Keratinocyte (primary cell): ENCODE measurements around the gene KCNC1. TPM values are rescaled to one million over a fixed set of nuclear protein-coding genes. Genes with fewer than 3 reads are reported as not detected.

ENCODE experiments used
- DNase-seq: peaks from one replicate; pipeline ENCODE4 v3.0.0-alpha.2; 2011; ENCODE audit warnings: low read depth, missing footprints, low spot score
- FAIRE-seq: peaks from 2 replicates; lab custom pipeline; 2011; peaks lifted over from hg19 to GRCh38; lab: Jason Lieb, UNC
- H2AFZ ChIP-seq: 2 replicates; pipeline ENCODE4 v1.6.0; 2012; ENCODE audit warnings: low read length, control low read depth, inconsistent platforms; ENCODE audit not compliant: control insufficient read depth
- H3K27ac ChIP-seq: 2 replicates; pipeline ENCODE4 v1.5.1; 2011; ENCODE audit warnings: low read length; ENCODE audit not compliant: control insufficient read depth, insufficient read depth
- H3K27me3 ChIP-seq: 3 replicates; pipeline ENCODE4 v1.6.0; 2011; ENCODE audit warnings: low read length; ENCODE audit not compliant: control insufficient read depth, insufficient read depth; ENCODE audit errors: extremely low read depth
- H3K36me3 ChIP-seq, 2 experiments: 2 replicates in 1 of 2; 3 replicates in 1 of 2; pipeline ENCODE4 v1.5.1; 2011; ENCODE audit warnings: low read length in 2 of 2, mild to moderate bottlenecking in 1 of 2; ENCODE audit not compliant: control insufficient read depth in 2 of 2, insufficient read depth in 2 of 2; ENCODE audit errors: extremely low read depth in 1 of 2
- H3K4me1 ChIP-seq: 3 replicates; pipeline ENCODE4 v1.5.1; 2011; ENCODE audit warnings: low read length; ENCODE audit not compliant: control insufficient read depth, insufficient read depth; ENCODE audit errors: extremely low read depth
- H3K4me2 ChIP-seq: 3 replicates; pipeline ENCODE4 v1.6.0; 2011; ENCODE audit warnings: low read depth, low read length; ENCODE audit not compliant: control insufficient read depth, insufficient read depth; ENCODE audit errors: extremely low read depth
- H3K4me3 ChIP-seq, 3 experiments: fragments of 200-600 bp in 1 of 3; sonication (generic) in 1 of 3; 2 replicates in 2 of 3; 3 replicates in 1 of 3; pipeline ENCODE4 v1.5.1; 2011 to 2016; ENCODE audit warnings: low read length in 3 of 3, mild to moderate bottlenecking in 3 of 3, control low read depth in 2 of 3, inconsistent platforms in 1 of 3, low read depth in 1 of 3, mixed read lengths in 1 of 3, mixed run types in 1 of 3, moderate library complexity in 1 of 3; ENCODE audit not compliant: control insufficient read depth in 2 of 3, insufficient read depth in 2 of 3; ENCODE audit errors: extremely low read depth in 1 of 3
- H3K79me2 ChIP-seq: 2 replicates; pipeline ENCODE4 v1.6.0; 2012; ENCODE audit warnings: low read length; ENCODE audit not compliant: control insufficient read depth, insufficient read depth
- H3K9ac ChIP-seq: 3 replicates; pipeline ENCODE4 v1.6.0; 2011; ENCODE audit warnings: low read length; ENCODE audit not compliant: control insufficient read depth, insufficient read depth; ENCODE audit errors: extremely low read depth
- H3K9me1 ChIP-seq: 3 replicates; pipeline ENCODE4 v1.6.0; 2011; ENCODE audit warnings: low read length; ENCODE audit not compliant: control insufficient read depth, insufficient read depth; ENCODE audit errors: extremely low read depth
- H3K9me3 ChIP-seq: 2 replicates; pipeline ENCODE4 v1.5.1; 2012; ENCODE audit warnings: low read depth, low read length; ENCODE audit not compliant: control insufficient read depth
- H4K20me1 ChIP-seq: 3 replicates; pipeline ENCODE4 v1.6.0; 2011; ENCODE audit warnings: low read length; ENCODE audit not compliant: control insufficient read depth, insufficient read depth; ENCODE audit errors: extremely low read depth
- CTCF ChIP-seq, 3 experiments: IDR thresholded peaks in 1 of 3; conservative IDR thresholded peaks in 1 of 3; optimal IDR thresholded peaks in 1 of 3; 2 replicates in 2 of 3; 3 replicates in 1 of 3; pipeline versions ENCODE3 to v1.5.1; 2011; ENCODE audit warnings: low read length in 3 of 3, mild to moderate bottlenecking in 3 of 3, moderate library complexity in 2 of 3, control low read depth in 1 of 3, inconsistent platforms in 1 of 3; ENCODE audit not compliant: insufficient read depth in 2 of 3; ENCODE audit errors: extremely low read depth in 1 of 3
- EZH2 ChIP-seq: IDR thresholded peaks from one replicate; pipeline ENCODE4 v1.6.1; 2012; ENCODE audit warnings: inconsistent platforms, mild to moderate bottlenecking, low read length, moderate library complexity
- dilution Hi-C: fragments of 300-500 bp; cut with MboI; formaldehyde crosslinking; loops from one replicate; pipeline ENCODE4 v1.7.0; 2020; ENCODE audit warnings: low sequenced_read_pairs; ENCODE audit not compliant: extremely low pct_ligation_motif_present
- polyA plus RNA-seq, 5 experiments: library from polyadenylated mRNA; depleted of rRNA in 3 of 5; stranded (reverse) in 3 of 5; stranded (forward) in 1 of 5; unstranded in 1 of 5; fragments of >200 nt; gene quantifications; 1 replicate in 1 of 5; 2 replicates in 3 of 5; 3 replicates in 1 of 5; pipeline versions ENCODE4 v1.2.1 to v1.2.3, GENCODE V29; 2011 to 2012; ENCODE audit warnings: missing spikeins in 2 of 5, low read depth in 1 of 5, low replicate concordance in 1 of 5

The KCNC1 gene
- polyA plus RNA-seq, 1 donor (not counting 4 experiments of a cell fraction or from before 2014, with no cell fraction given) = not detected

- no peak for FAIRE-seq
- Histone ChIP-seq H3K4me1 (no peaks in the 10 kb centered on the region), H3K27ac (no peak overlapping the region), H4K20me1 (no peaks in the 10 kb centered on the region), H2AFZ (no peak overlapping the region), H3K4me3 (no peak overlapping the region), H3K36me3 (no peaks in the 10 kb centered on the region), H3K4me2 (no peak overlapping the region), H3K9me1 (no peaks in the 10 kb centered on the region), H3K79me2 (no peaks in the 10 kb centered on the region), H3K9me3 (no peaks in the 10 kb centered on the region), H3K27me3 (no peaks in the 10 kb centered on the region), H3K9ac (no peak overlapping the region)
- TF ChIP-seq EZH2 (no peak), CTCF (optimal IDR thresholded peaks at IDR 0.05 in 1 of 3, IDR thresholded peaks at IDR 0.05 in 1 of 3, conservative IDR thresholded peaks at IDR 0.05 in 1 of 3; ENCODE audit: extremely low read depth in 1 of 3, insufficient read depth in 2 of 3, low read length in 3 of 3) (no peak)
- dilution Hi-C loops = no loop called here
- DNase-seq = no peak
Observed at GRCh38 chr11:17765356-17766072, 30.9 kb downstream of the KCNC1 start.

DNA sequence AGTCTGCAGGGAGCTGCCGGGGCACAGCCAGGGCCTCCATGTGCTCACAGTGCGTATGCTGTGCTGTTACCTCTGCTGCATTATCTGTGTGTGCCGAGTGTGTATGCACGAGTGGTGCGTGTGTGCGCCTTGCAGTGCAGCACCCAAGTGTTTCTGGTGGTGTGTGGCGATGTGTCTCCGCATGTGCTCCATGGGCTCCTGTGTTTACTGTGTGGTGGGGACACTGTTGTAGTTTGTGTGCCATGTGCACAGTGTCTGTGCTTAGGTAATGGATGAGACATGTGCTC is 31.4 kb downstream of the KCNC1 start:
- H3K36me3 ChIP-seq = no peaks in the 10 kb centered on the region
- H3K79me2 ChIP-seq = no peaks in the 10 kb centered on the region
- no peaks in the 10 kb centered on the region for H3K27me3 ChIP-seq
- H3K4me2 ChIP-seq = no peak overlapping the region
- no peaks in the 10 kb centered on the region for H4K20me1 ChIP-seq
- H3K4me1 ChIP-seq = no peaks in the 10 kb centered on the region
- no peaks in the 10 kb centered on the region for H3K9me1 ChIP-seq
- H2AFZ ChIP-seq = no peak overlapping the region
- H3K9ac ChIP-seq = no peak overlapping the region
- DNase-seq (no peak), FAIRE-seq (no peak)
- no peak for TF ChIP-seq EZH2
- no peak for TF ChIP-seq CTCF (optimal IDR thresholded peaks at IDR 0.05 in 1 of 3, IDR thresholded peaks at IDR 0.05 in 1 of 3, conservative IDR thresholded peaks at IDR 0.05 in 1 of 3; ENCODE audit: extremely low read depth in 1 of 3, insufficient read depth in 2 of 3, low read length in 3 of 3)
- no peak overlapping the region for H3K27ac ChIP-seq
- dilution Hi-C loops = no loop called here
- no peaks in the 10 kb centered on the region for H3K9me3 ChIP-seq
- H3K4me3 ChIP-seq = no peak overlapping the region
